Endothelial cell (in vitro differentiated cells): ENCODE results near the gene MAP3K8. TPM values are rescaled to one million over a fixed set of nuclear protein-coding genes. Genes with fewer than 3 reads are reported as not detected.

ENCODE experiments used
- DNase-seq: peaks from one replicate; pipeline ENCODE4 v3.0.0; 2021; ENCODE audit warnings: low spot score
- H3K27ac Mint-ChIP-seq: one replicate; pipeline ENCODE4 v1.8.0; 2021; ENCODE audit warnings: mixed read lengths, inconsistent platforms; ENCODE audit not compliant: unreplicated experiment
- H3K27me3 Mint-ChIP-seq: one replicate; pipeline ENCODE4 v1.8.0; 2021; ENCODE audit warnings: mild to moderate bottlenecking, moderate library complexity, mixed read lengths, inconsistent platforms; ENCODE audit not compliant: unreplicated experiment
- H3K36me3 Mint-ChIP-seq: one replicate; pipeline ENCODE4 v1.8.0; 2021; ENCODE audit warnings: mild to moderate bottlenecking, low read depth, mixed read lengths, inconsistent platforms; ENCODE audit not compliant: unreplicated experiment
- H3K4me1 Mint-ChIP-seq: one replicate; pipeline ENCODE4 v1.8.0; 2021; ENCODE audit warnings: mild to moderate bottlenecking, mixed read lengths, inconsistent platforms; ENCODE audit not compliant: unreplicated experiment
- H3K4me3 Mint-ChIP-seq: one replicate; pipeline ENCODE4 v1.8.0; 2021; ENCODE audit warnings: mild to moderate bottlenecking, mixed read lengths, inconsistent platforms; ENCODE audit not compliant: unreplicated experiment
- H3K9me3 Mint-ChIP-seq: one replicate; pipeline ENCODE4 v1.8.0; 2021; ENCODE audit warnings: mixed read lengths, inconsistent platforms; ENCODE audit not compliant: unreplicated experiment
- total RNA-seq: library from RNA; stranded (reverse); fragmentation: NEBNext Ultra II Directional; extraction: Animal tissue kit (Norgen Biotek cat#: 25700); gene quantifications from one replicate; pipeline ENCODE4 v1.2.1, GENCODE V29; 2021; ENCODE audit not compliant: unreplicated experiment
- TF ChIP-seq, protein P1 (sequence below): fragments of 200-600 bp; sonication (generic); IDR thresholded peaks from one replicate; pipeline ENCODE4 v1.5.0; 2021; ENCODE audit warnings: antibody characterized with exemption; ENCODE audit not compliant: unreplicated experiment

Gene MAP3K8
- total RNA-seq, 1 donor from 2014 or later: 6.2 TPM

DNA sequence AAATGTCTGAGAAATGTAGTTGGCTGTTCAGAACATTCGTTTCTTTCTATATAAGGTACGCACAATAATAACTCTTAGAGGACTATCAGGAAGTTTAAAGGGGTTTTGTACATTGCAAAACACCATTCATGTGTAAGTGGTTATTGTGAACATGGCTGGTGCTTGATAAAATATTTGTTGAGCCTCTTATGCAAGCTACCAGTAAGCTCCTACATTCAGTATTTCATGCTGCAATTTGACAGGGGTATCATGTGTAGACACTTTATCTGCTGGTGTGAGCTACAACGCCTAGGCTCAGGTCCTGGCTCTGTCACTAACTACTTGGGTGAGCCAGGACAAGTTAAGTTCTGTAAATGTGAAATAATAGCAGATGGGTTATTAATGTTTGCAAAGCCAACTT, 75.5 kb downstream of the MAP3K8 start:
- H3K27ac Mint-ChIP-seq: no peak overlapping the region
- TF ChIP-seq, protein P1, sequence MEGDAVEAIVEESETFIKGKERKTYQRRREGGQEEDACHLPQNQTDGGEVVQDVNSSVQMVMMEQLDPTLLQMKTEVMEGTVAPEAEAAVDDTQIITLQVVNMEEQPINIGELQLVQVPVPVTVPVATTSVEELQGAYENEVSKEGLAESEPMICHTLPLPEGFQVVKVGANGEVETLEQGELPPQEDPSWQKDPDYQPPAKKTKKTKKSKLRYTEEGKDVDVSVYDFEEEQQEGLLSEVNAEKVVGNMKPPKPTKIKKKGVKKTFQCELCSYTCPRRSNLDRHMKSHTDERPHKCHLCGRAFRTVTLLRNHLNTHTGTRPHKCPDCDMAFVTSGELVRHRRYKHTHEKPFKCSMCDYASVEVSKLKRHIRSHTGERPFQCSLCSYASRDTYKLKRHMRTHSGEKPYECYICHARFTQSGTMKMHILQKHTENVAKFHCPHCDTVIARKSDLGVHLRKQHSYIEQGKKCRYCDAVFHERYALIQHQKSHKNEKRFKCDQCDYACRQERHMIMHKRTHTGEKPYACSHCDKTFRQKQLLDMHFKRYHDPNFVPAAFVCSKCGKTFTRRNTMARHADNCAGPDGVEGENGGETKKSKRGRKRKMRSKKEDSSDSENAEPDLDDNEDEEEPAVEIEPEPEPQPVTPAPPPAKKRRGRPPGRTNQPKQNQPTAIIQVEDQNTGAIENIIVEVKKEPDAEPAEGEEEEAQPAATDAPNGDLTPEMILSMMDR: no peak

DNA sequence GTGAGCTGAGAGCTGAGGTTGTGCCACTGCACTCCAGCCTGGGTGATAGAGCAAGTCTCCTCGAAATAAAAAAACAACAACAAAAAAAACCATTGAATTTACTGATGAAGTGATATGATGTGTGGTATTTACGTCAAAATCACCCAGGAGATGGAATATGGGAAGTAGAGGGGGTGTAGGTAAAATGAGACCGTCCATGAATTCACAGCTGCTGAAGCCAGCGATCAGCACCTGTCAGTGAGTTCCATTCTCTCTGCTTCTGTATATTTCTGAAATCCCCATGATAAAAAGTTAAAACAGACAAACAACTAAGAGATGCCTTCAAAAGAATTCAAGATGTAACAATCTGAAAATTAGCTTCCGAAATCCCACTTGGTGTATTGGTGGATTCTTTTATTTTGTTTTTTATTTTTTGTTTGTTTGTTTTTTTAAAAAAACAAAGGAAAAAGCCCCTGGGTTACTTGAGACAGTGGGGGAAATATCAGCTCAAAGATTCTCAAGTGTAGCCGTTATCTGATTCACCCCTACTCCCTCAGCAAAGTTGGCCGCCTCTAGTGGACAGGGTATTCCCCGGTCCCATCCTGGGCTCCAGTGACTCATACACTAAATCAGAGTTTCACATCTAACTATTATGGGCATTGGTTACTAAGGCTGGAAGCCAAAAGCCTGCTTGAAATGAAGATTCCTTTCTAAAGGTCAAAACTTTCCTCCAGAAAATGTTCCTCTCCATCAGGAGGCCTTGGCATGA, 76.4 kb downstream of the MAP3K8 start:
- H3K4me1 Mint-ChIP-seq: no peaks in the 10 kb centered on the region

More for the DNA sequence above, 75.5 kb downstream of the MAP3K8 start:
- Mint-ChIP-seq H3K36me3 (no peaks in the 10 kb centered on the region), H3K4me1 (no peaks in the 10 kb centered on the region), H3K27me3 (no peaks in the 10 kb centered on the region), H3K4me3 (no peak overlapping the region), H3K9me3 (no peaks in the 10 kb centered on the region)
- no peak for DNase-seq

GRCh38 chr10:30510932-30511700, 77.1 kb downstream of the MAP3K8 start:
- Mint-ChIP-seq H3K9me3 (no peaks in the 10 kb centered on the region), H3K36me3 (no peaks in the 10 kb centered on the region), H3K27ac (no peak overlapping the region), H3K4me1 (no peaks in the 10 kb centered on the region), H3K4me3 (no peak overlapping the region), H3K27me3 (no peaks in the 10 kb centered on the region)
- TF ChIP-seq, protein P1: no peak
- no peak for DNase-seq

More for the DNA sequence above, 76.4 kb downstream of the MAP3K8 start:
- Mint-ChIP-seq H3K4me3 (no peak overlapping the region), H3K27me3 (no peaks in the 10 kb centered on the region), H3K36me3 (no peaks in the 10 kb centered on the region), H3K27ac (no peak overlapping the region), H3K9me3 (no peaks in the 10 kb centered on the region)
- DNase-seq: no peak
- TF ChIP-seq, protein P1: no peak

Other genes starting within 250 kb of the MAP3K8 start
- gene MTPAP, start 84.9 kb upstream of the MAP3K8 start, total RNA-seq: 21.6 TPM
- not detected for gene LYZL2, start 195.6 kb downstream of the MAP3K8 start, total RNA-seq